ENCODE measurements around the gene OLIG3.

Gene OLIG3

DNA sequence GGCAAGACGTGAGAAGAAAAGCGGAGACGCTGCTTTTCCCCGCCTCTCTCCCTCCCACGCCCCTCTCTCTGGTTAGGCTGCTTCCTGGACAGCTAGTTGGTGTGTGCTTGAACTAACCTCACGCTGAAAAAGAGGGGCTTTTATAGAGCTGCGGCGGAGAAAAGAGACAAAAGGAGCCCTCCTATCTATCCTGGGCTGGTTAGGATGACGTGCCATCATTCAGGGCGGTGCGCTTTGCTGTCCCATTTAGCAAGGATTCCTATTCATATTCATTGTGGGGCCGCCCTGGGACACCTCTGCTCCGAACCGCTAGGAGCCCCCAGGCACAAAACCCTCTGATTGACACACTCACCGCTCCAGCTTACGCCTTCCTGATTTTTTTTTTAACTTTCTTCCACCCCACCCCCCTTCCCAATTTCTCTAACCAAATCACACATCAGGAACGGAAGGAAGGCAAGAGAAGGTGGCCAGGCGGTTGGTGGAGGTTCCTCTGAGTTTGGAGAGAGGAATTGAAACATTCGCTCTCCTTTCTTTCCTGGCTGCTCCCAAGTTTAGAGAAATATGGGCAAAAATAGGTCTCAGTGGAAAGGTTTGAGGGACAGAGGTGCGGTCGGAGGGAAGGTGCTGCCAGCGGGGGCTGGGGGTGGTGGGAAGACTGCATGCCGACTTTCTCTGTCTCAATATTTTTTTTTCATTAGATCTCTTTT is at the start of gene OLIG3:
OLIG3 (minus strand) TSS at position 114 of the 707 bp plus-strand sequence. CDS start 224 bp downstream, outside the sequence.
- DNase-seq = peak; percentile 34

DNA sequence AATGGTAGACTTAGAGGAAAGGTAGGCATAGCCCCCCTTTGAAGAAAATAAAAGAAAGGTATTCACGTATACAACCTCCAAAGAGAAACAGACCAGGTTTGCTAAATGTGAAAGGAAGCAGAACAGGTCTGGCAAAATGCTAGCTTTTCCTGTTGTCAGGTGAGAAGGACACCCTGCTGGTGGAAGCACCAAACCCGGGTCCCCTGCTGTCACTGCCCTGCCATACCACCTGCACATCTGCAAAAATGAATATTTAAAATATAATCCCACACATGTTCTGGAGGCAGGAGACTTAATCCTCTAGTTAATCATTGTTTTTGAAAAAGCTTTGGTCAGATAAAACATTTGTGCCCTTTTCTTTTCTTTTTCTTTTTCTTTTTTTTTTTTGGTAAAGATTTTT is 48.9 kb upstream of the OLIG3 start:
- no peak for DNase-seq

DNA sequence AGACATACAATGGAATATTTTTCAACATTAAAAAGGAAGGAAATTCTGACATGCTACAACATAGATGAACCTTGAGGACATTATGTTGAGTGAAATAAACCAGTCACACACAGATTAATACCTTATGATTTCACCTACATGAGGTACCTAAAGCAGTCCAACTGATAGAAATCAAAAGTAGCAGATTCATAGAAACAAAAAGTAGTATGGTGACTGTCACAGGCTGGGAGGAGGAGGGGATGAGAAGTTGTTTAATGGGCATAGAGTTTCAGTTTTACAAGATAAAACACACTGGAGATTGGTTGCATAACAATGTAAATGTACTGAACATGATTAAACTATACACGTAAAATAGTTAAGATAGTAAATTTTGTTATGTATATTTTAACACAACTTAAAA is 48.5 kb upstream of the OLIG3 start:
- DNase-seq = no peak

DNA sequence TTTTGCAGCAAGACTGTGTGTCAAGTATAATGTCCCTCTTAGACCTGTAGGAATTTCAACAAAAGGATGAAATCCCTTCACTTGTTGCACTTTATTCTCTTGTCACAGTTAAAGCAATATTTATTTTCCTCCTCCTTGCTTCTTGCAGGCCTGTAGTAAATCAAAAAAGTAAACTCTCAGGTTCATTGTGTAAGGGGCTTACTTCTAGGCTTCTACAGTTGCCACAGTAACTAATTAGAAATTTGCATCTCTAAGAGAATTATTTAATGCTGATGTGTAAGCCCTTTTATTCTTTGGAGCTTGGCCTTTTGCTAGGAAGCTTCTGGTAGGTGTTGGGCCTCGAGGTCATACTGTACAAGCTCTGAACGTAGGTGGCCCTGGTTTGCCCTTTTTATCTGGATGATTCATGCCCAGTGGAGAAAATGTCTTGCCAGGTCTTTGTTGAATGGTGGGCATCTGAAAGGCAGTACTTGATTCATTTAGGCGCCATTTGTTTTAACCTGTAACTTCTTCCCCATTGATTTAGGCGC is 47.4 kb upstream of the OLIG3 start:
- DNase-seq = no peak

DNA sequence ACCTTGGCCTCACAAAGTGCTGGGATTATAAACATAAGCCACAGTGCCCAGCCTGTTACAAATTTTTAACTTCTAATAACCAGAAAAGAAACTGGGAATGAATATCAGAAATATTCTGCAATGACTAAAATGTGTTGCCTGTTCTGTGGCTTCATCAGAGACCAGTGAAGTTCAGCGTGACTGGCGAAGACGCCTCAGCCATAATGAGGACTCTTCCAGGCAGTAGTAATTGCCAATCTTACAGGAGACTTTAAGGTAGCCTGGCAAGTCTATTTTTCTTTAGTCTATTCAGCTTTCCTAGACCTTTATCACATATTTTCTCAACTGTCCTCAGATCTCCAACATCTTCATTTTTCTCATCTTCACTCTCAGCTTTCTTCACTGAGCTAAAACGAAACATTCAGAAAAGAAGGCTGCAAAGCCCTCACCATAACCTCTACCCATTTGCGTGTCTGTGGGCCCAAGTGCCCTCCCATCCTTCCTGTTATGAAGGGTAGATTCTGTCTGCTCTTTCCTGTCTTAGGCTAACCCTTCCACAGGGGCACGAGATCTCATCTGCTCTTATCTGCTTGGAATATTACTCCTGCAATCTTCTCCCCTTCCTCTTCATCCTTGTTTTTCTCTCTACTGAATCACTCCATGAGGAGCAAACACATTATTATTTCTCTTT is 42.0 kb upstream of the OLIG3 start:
- peak; percentile 8 for DNase-seq

DNA sequence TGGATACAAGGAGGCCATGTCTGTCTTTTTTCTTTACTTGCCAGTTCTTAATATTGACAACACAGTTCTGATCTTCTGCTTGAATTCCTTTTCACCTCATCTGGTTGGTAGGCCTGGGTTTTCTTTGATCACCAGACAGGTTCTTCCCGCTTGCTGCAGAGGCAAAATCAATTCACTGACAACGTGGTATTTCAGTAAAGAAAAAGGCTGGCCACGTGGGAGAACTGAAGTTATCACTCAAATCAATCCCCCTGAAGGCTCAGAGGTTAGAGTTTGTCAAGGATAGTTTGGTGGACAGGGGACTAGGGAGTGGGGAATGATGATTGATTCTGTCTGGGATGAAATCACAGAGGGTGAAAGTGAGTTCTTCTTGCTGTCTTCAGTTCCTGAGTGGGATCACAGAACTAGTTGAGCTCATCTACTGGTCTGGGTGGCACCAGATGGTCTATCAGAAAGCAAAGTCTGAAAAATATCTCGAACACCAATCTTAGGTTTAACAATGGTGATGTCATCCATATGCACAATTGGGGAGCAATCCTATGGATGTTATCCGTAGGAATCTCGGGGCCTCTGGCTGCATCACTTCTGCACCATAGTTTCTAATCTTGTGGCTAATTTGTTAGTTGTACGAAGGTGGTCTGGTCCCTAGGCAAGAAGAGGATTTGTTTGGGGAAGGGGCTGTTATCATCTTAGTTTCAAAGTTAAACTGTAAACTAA is 37.3 kb upstream of the OLIG3 start:
- DNase-seq = no peak

DNA sequence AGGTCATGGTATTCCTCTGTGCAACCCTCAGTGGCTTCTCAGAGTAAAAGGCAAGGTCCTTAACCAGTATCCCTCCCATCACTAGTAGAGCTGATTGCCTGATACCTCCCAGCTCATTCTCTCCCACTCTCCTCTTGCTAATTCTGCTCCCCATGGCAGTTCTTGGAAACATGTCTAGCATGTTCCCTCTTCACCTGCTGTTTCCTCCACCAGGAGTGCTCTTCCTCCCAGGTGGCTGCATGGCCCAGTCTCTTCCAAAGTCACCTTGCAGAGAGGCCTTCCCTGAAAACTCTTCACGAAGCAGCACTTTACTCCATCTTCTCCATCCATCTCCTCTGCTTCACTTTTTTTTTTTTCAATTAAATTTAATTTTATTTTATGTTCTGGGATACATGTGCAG is 36.2 kb upstream of the OLIG3 start:
- no peak for DNase-seq

DNA sequence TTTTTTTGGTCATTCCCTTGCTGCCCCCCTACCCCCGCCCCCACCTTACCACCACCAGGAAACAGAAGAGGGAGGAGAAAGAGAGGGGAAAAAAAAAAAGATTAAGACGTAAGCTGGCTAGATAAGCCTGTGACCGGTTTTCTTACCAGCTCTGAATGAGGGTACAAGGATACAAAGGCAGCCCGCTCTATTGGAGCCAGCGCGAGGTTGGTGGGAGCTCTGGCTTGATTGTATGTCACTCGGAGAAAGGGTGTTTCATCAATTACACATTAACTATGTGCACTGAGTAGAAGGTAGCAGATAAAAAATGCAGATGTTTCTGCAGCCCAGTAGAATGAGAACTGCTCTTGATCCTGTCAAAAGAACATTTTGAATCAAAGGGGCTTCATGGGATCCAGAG is 28.6 kb upstream of the OLIG3 start:
- no peak for DNase-seq

DNA sequence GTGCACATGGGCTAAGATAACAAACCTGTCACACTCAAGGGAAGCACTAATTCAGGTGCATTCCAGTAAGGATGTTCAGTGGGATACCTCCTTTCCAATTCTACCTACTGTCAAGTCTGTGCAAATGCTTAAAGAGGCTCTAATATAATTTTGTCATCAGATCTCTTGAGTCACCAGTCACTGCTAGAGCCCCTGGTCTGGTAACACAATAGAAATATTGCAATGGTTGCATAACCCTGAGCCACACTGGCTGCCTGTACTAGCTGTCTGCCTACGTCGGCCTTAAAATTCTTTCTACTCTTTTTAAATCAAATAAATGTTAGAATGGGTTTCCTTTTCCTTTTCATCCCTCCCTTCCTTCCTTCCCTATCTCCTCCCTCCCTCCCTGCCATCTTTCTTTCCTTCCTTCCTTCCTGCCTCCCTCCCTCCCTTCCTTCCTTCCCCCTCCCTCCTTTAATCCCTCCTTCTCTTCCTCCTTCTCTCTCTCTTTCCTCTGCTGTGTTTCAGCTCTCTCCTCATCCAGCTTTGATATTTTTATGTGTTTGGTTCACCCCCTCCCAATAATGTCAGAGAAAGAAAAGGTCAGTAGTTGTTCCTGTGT is 28.1 kb upstream of the OLIG3 start:
- DNase-seq = no peak

DNA sequence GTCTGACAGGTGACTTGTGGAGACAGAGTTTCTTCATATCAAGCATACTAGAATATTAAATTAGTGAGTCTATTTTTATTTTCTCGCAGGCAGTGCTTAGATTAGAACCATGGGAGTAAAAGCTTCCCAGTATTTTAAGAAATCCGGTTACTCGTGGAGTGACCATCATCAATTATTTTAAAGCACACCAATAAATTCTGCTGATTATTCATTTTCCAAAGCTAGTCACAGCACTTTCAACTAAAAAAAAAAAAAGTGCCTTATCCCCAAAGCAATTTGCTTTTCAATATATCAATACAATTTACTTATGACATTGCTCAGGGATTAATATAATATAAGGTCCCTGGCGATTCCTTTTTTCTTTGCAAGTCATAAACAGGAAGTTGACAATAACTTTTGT is 26.3 kb upstream of the OLIG3 start:
- DNase-seq = no peak

DNA sequence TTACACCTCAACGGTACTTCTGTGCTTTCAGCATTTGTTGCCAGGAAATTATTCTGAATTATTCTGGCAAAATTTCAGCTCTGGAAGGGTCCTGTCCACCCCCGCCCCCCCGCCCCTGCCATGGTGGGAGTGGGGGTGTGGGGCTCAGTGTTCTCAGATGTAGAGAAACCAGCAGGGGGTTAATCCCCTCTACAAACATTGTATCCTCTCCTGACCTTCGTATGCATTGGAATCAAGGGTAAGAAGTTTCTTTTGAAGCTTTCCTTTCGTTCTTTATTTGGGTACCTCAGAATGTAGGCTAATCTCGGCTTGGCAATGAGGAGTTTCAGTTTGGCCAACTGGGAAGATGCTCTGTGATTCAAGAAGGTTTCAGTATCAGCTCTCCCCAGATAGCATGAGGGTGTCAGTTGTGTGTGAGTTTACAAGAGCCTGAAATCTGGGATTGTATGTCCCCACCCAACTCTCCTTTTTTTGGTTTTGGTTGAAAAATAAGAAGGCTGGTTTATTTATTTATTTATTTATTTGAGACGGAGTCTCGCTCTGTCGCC is 25.5 kb upstream of the OLIG3 start:
- DNase-seq = no peak

DNA sequence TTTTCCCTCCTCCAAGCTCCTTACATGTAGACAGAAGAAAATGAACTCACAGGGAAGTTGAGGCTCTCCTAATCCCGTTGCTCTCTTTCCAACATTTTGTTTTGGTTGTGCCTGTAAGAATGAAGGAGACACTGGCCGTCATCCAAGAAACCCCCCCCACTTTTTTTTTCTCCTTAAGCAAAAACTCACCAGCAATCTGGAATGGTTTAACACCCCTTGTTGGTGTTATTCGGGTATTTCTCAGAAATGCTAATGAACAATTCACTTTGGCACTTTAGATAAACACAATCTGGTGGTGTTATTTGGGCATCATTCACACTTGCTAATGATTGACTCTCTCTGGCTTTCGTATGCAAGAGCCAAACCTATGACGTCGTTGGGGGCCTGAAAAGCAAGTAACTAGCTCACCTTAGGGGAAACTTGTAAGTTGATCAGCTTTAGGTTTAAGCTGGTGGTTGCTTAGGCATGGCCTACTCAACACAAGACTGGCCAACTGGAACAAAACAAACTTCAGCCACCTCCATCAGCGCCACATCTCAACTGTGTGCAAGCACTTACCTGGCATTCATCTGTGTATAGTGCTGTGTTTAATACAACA is 24.3 kb upstream of the OLIG3 start:
- DNase-seq = no peak

DNA sequence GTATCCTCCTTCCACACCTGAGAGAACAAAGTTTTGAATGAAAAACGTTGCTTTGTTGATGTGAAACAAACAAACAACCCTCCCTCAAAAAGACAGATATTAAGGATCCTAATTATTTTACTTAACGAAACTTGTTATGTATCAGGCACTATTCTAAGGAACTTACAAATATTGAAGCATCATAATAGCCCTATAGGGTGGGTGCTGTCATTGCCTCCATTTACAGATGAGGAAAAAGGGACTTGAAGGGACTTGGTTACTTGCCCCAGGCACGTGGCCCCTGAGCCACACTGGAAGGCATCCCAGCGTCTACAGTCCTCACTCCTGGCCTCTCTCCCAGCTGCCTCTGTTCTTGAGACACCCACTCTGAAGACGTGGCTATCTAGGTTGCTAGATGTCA is 20.2 kb upstream of the OLIG3 start:
- DNase-seq = no peak

DNA sequence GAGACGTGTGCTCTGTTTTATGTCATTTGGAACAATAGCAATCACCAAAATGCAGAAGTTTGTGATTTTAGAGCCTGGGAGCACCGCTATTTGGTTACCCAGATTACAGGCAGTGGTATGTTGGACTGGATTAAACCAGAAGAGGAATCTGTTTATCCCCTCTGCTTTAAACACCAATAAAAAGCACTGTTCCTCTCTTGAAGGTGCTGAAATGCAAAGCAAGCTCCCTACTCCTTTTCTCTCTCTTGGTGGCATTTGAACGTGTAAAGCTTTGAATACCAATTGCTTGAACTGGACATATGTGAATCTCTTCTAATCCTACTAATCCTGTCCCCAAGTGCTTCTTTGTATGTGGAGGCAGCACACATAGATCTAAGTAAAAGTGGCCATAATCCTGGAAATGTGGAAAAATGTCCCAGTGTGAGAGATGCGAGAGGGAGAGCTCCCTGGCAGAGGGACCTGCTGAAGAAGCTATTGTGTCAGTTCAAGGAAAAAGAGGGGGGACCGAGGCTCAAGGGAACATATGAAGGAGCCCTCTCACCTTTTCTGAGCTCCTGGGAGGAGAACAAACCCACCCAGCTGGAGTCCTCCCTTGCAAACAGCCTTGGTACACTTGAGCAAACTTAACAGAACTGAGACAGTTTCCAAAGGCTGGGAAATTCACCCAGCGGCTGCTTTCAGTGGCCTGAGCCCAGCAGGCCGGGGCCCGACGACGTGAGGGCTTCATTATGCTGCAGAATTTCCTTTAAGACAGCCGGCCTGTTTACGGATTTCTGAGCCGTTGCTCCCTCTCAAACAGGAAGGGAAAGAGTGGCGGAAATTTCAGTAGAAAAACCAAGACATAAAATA is 18.8 kb upstream of the OLIG3 start:
- no peak for DNase-seq

DNA sequence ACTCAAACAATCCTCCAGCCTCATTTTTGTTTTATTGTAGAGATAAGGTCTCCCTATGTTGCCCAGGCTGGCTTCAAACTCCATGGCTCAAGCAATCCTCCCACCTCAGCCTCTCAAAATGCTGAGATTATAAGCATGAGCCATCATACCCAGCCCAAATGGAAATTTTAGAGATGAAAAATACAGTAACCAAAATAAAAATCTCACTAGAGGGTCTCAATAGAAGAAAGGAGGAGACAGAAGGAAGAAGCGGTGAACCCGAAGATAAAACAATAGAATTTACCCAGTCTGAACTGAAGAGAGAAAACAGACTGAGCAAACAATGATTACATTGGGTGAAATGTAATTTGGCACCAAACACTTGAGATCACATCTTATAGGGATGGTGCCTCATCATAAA is 16.7 kb upstream of the OLIG3 start:
- DNase-seq = no peak

DNA sequence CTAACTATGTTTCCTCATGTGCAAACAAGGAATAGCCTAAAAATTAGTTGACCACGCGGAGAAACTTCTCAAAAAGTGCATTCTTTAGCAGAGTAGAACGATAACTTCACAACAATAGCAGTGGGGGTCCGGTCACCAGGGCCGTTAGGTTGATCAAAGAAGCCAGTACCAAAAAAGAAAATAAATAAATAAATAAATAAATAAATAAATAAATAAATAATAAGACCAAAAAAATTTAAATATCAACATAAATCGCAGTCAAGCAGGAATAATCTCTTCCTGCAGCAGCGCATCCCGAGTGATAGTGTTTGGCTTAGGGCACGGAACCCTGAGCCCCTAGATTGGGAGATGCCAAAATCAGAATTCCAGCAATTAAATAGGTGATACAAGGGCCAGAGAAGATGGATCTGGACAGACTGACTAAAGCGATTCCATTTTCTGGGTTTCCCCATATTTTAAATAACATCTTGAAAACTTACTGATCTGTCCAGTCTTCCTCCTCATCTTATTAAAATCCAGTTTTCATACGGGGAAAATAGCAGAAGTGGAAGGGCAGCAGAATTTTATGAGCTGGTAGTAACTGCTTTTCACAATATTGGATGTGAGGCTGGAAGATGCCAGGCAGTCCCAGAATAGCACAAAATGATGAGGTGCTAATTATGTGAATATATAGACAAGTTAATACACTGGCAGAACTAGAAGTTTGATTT is 4.4 kb upstream of the OLIG3 start:
- no peak for DNase-seq

DNA sequence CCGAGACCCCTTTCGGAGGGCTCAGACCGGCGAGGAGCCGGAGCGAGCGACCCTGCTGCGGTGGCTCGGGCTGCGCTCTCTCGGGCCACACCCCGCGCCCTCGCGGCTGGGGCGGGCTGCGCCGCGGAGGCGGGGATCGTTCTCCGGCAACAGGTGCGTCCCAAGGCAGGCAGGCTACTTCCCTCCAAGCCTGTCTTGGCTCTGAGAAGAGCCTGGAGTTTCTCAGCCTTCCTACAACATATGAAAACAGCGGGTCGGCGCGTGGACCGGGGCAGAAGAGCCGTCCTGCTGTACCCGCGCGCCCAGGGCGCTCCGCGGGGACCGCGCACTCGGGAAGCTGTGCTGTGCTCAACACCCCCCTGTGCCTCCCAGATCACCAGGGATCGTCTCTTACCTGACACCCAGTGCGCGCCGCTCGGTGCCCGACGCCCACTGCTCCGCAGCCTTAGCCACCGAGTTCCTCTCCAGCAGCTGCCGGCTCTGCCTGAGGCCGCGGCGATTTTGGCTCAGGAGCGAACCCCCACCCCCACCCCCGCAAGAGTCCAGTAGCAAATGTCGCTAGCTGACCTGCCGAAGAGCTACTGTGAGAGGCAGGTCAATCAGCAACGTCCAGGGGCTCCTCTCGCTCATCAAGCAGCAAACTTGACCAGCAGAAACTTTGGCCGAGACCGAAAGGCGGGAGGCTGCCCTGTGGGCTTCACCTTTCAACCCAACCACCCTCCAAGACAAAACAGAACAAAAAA is 3.7 kb upstream of the OLIG3 start:
- DNase-seq = no peak

DNA sequence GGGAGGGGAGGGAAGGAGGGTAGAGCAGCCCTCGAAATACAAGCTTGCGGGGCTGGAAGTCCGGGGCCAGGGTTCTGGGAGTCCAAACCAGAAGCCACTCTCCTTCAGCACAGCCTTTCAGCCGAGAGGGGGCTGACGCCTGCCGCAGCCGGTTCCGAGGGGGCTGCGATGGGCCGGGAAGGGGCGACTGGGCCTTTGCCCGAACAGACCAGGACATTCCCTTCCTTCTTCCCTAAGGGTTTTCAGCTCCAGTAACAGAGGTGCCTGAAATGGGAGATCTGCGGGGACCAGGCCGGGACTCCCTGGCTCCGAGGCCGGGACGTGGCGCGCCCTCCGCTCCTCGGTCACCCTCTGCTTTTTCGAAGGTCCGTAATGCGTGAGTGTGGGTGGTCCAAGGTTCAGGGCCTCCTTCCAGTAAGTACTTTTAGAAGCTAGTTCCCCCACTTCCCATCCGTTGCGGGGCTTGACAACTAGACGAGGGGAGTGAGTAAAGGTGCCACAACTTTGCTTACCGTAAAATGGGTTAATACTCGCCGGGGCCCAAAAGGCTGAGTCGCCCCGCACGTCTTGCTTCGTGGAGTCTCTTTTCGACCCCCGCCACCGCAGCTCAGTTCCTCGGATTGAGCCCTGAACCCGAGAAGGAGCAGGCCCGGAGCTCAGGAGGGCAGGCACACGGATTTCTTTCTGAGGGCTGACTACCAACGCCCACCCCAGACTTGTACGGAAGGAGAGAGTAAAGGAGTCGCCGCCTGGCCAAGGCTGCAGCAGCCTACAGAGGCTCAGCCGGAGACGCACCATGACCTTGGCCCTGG is 2.9 kb upstream of the OLIG3 start:
- no peak for DNase-seq

DNA sequence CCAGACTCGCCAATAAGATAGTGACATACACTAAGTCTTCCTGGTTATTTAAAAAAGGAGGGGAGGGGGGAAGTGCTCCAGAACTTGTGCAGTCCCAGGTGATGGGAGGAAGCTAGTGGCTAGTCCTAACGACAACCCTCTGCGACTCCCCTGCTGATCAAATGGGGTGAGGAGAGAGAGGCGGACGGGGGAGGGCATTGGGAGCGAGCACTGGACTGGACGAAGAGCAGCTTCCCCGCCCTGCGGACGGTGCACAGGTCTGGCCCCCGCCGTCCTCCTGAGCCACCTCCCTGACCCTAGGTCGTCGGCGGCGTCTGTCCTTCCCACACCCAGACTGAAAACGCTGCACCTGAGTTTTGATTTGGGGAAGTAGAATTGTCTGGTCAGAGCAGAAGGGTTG is 2.2 kb upstream of the OLIG3 start:
- no peak for DNase-seq
